Measurements from ENCODE around the gene ANKRD55.
"Not testable (repeated sequence)": the region's sequence is repeated elsewhere in the genome, so short reads cannot be mapped to it uniquely, and the experiment has no call there.

Gene ANKRD55

GRCh38 chr5:56206126-56206910, 26.8 kb downstream of the ANKRD55 start:
- no peaks in the 10 kb centered on the region for H3K4me1 ChIP-seq (ENCODE audit: control insufficient read depth, insufficient read depth, low read length)
- H3K36me3 ChIP-seq (ENCODE audit: control insufficient read depth in 2 of 2, insufficient read depth in 1 of 2, low read length in 2 of 2): no peaks in the 10 kb centered on the region
- TF ChIP-seq ZNF2 (tag by site-specific recombination; IDR thresholded peaks at IDR 0.05) (no peak), KLF17 (tag by site-specific recombination; IDR thresholded peaks at IDR 0.05) (no peak), ZNF530 (tag by site-specific recombination; IDR thresholded peaks at IDR 0.05; ENCODE audit: low read depth) (no peak), SP7 (tag by site-specific recombination; IDR thresholded peaks at IDR 0.05) (no peak), ZNF335 (tag by site-specific recombination; conservative IDR thresholded peaks at IDR 0.05) (no peak), GFI1B (tag by site-specific recombination; IDR thresholded peaks at IDR 0.05) (no peak), ZNF571 (tag by site-specific recombination; IDR thresholded peaks at IDR 0.05) (no peak), EGR2 (tag by site-specific recombination; IDR thresholded peaks at IDR 0.05; ENCODE audit: low read depth) (no peak), ZNF514 (tag by site-specific recombination; IDR thresholded peaks at IDR 0.05) (no peak), ZNF670 (tag by site-specific recombination; IDR thresholded peaks at IDR 0.05; ENCODE audit: low read depth) (no peak), ZNF544 (tag by site-specific recombination; IDR thresholded peaks at IDR 0.05) (no peak), ZSCAN23 (tag by site-specific recombination; IDR thresholded peaks at IDR 0.05) (no peak), ZNF837 (tag by site-specific recombination; IDR thresholded peaks at IDR 0.05) (no peak), ZNF112 (tag by site-specific recombination; IDR thresholded peaks at IDR 0.05) (no peak)
- TF ChIP-seq, protein P1, sequence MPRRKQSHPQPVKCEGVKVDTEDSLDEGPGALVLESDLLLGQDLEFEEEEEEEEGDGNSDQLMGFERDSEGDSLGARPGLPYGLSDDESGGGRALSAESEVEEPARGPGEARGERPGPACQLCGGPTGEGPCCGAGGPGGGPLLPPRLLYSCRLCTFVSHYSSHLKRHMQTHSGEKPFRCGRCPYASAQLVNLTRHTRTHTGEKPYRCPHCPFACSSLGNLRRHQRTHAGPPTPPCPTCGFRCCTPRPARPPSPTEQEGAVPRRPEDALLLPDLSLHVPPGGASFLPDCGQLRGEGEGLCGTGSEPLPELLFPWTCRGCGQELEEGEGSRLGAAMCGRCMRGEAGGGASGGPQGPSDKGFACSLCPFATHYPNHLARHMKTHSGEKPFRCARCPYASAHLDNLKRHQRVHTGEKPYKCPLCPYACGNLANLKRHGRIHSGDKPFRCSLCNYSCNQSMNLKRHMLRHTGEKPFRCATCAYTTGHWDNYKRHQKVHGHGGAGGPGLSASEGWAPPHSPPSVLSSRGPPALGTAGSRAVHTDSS (tag by site-specific recombination; IDR thresholded peaks at IDR 0.05): no peak
- no peaks in the 10 kb centered on the region for H3K9me3 ChIP-seq (ENCODE audit: control insufficient read depth, insufficient read depth, low read depth, low read length)
- POLR2A ChIA-PET: no interaction called here
- no peak overlapping the region for H3K4me3 ChIP-seq (ENCODE audit: low read depth, low read length)
- CTCF ChIA-PET: interaction anchor here (1.7 kb wide), 1 partner anchor 271 kb away, joined by 12 read pairs; no protein-coding TSS in a partner anchor
- H3K27ac ChIP-seq (ENCODE audit: extremely low read depth, low read depth, low read length): no peak overlapping the region

DNA sequence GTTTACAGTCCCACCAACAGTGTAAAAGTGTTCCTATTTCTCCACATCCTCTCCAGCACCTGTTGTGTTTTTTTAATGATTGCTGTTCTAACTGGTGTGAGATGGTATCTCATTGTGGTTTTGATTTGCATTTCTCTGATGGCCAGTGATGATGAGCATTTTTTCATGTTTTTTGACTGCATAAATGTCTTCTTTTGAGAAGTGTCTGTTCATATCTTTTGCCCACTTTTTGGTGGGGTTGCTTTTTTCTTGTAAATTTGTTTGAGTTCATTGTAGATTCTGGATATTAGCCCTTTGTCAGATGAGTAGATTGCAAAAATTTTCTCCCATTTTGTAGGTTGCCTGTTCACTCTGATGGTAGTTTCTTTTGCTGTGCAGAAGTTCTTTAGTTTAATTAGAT, 29.2 kb downstream of the ANKRD55 start:
- H3K27ac ChIP-seq (ENCODE audit: extremely low read depth, low read depth, low read length); H3K4me3 ChIP-seq (ENCODE audit: low read depth, low read length); H3K4me1 ChIP-seq (ENCODE audit: control insufficient read depth, insufficient read depth, low read length); CTCF ChIA-PET; H3K36me3 ChIP-seq (ENCODE audit: control insufficient read depth in 2 of 2, insufficient read depth in 1 of 2, low read length in 2 of 2); H3K9me3 ChIP-seq (ENCODE audit: control insufficient read depth, insufficient read depth, low read depth, low read length); POLR2A ChIA-PET: not testable (repeated sequence)

DNA sequence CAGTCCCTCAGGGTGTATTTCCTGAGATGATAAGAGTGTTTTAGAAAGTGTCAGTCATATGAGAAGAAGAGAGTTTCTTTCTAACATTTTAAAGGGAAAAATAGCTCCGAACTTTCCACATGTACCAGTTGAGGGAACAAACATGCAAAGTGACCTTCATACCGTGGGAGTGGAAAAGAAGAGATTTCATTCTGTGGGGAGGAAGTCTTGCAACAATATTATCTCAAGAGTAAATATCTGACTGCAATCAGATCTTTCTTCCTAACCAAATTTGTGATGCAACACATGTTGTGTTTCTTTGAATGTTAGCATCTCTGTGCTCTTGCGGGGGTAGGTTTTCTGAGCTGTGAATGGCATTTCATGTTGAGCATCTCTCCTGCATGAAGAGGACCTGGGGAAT, 30.6 kb downstream of the ANKRD55 start:
- H3K36me3 ChIP-seq (ENCODE audit: control insufficient read depth in 2 of 2, insufficient read depth in 1 of 2, low read length in 2 of 2): no peaks in the 10 kb centered on the region
- POLR2A ChIA-PET: no interaction called here
- no peaks in the 10 kb centered on the region for H3K4me1 ChIP-seq (ENCODE audit: control insufficient read depth, insufficient read depth, low read length)
- no peak overlapping the region for H3K4me3 ChIP-seq (ENCODE audit: low read depth, low read length)
- CTCF ChIA-PET: interaction anchor here (1.2 to 4.5 kb wide), 5 partner anchors 10 to 273 kb away, joined by 3 to 110 read pairs (median 3); no protein-coding TSS in a partner anchor
- TF ChIP-seq MYNN (tag by site-specific recombination; IDR thresholded peaks at IDR 0.05; ENCODE audit: borderline replicate concordance): no peak
- no peak for TF ChIP-seq ZNF830 (tag by site-specific recombination; IDR thresholded peaks at IDR 0.05; ENCODE audit: low read depth)
- TF ChIP-seq ZNF416 (tag by site-specific recombination; IDR thresholded peaks at IDR 0.05): no peak
- TF ChIP-seq ZNF658 (tag by site-specific recombination; IDR thresholded peaks at IDR 0.05): no peak
- H3K27ac ChIP-seq (ENCODE audit: extremely low read depth, low read depth, low read length): no peak overlapping the region
- no peaks in the 10 kb centered on the region for H3K9me3 ChIP-seq (ENCODE audit: control insufficient read depth, insufficient read depth, low read depth, low read length)

All from HEK293 (cell line).